Heart left ventricle (tissue), 13 donors: ENCODE measurements around the gene PODXL2.

Experiments used
- CTCF ChIP-seq, 12 donors: fragments of 200-600 bp; sonication (generic) in 4 of 12; IDR thresholded peaks; one replicate each; pipeline versions ENCODE4 v1.5.0 to v1.8.0; 2018 to 2022; ENCODE audit warnings: antibody characterized with exemption in 12 of 12, mild to moderate bottlenecking in 5 of 12
- POLR2A ChIP-seq, 2 donors: fragments of 450-650 bp; IDR thresholded peaks; one replicate each; pipeline ENCODE4 v1.6.1; 2017; ENCODE audit warnings: antibody characterized with exemption in 2 of 2, mild to moderate bottlenecking in 2 of 2, moderate library complexity in 2 of 2
- donor health status: ischemic (EF 13 %, LVEDD 7.1; RV severe dilation, severe dysfunction).
- donor health status: DM: no; HTN: yes; CAD: no.
- donor health status: DM: no; HTN: no; CAD: no.
- donor health status: ischemic (EF 25% LVEDD 6.9; RV normal size, moderate dysfunction).
- donor health status: ischemic (EF 25% LVEDD 5.7; RV mildly dilated, moderate dysfunction).
- donor health status: ischemic (EF 35%, LVEDD 5.7; RV mildly dilated, moderate dysfunction).
- donor health status: nonischemic (EF 11% LVEDD 7.7; RV severe dilation, severe dysfunction).
- donor health status: DM: yes; HTN: yes; CAD: no.
- donor health status: PGD.
- donor health status: ischemic (EF 29% LVEDD 5.4; RV normal size, mild dysfunction).
- donor health status: nonischemic (EF 23%, LVEDD 6.1; RV moderate dilation, normal function).

GRCh38 chr3:127580327-127581060, 48.5 kb upstream of the PODXL2 start:
- no peak for TF ChIP-seq CTCF (IDR thresholded peaks at IDR 0.05)
- TF ChIP-seq POLR2A (IDR thresholded peaks at IDR 0.05) = no peak
